ENCODE data around the gene TAF6.

Gene TAF6

DNA sequence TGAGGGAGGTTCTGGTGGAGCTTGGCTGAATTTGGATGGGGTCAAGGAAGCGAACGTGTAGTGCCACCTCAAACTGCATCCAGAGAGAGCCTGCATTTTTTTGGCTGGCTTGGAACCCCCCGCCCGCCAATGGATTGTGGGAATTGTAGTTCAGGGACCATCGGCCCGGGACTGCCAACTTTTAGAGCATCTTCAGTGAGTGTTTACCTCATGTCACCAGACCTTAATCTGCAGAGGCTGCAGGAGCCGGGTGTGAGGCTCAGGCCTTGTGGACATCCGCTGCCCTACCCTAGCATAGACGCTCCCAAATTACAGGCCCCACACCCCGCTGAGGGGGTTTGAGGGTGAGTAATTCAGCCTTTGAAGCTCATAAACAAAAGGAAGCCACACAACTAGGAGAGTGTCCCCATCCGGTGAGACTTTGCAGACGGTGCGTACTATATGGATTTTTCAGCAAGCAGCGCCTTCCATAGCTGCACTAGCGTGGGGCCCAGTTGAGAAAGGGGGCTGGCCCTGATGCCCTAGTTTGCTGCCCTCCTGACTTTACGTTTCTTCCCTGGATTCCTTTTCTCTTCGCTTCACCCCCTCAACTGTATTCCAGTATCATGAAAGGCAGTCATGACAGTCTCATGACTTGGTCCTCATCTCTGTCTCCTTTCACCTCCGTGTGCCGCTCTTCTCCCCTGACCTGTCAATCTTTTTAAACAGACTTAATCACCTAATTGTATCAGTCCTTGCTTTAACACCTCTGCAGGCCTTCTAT lies 993 bp upstream of the TAF6 start:
- TF ChIP-seq, protein P1, sequence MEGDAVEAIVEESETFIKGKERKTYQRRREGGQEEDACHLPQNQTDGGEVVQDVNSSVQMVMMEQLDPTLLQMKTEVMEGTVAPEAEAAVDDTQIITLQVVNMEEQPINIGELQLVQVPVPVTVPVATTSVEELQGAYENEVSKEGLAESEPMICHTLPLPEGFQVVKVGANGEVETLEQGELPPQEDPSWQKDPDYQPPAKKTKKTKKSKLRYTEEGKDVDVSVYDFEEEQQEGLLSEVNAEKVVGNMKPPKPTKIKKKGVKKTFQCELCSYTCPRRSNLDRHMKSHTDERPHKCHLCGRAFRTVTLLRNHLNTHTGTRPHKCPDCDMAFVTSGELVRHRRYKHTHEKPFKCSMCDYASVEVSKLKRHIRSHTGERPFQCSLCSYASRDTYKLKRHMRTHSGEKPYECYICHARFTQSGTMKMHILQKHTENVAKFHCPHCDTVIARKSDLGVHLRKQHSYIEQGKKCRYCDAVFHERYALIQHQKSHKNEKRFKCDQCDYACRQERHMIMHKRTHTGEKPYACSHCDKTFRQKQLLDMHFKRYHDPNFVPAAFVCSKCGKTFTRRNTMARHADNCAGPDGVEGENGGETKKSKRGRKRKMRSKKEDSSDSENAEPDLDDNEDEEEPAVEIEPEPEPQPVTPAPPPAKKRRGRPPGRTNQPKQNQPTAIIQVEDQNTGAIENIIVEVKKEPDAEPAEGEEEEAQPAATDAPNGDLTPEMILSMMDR (IDR thresholded peaks at IDR 0.05; ENCODE audit: unreplicated experiment in 3 of 3): no peak
- H3K4me1 Mint-ChIP-seq: peaks cover 20% of the 10 kb centered on the region
- H3K27ac Mint-ChIP-seq: peak overlapping the region; percentile 99 to 100 (median 100)
- peak overlapping the region; percentile 93 to 99 (median 96) for H3K4me3 Mint-ChIP-seq
- H3K9me3 Mint-ChIP-seq: no peaks in the 10 kb centered on the region
- peaks cover 18% of the 10 kb centered on the region for H3K36me3 Mint-ChIP-seq (ENCODE audit: low read depth)
- H3K27me3 Mint-ChIP-seq (ENCODE audit: low read depth): no peaks in the 10 kb centered on the region

DNA sequence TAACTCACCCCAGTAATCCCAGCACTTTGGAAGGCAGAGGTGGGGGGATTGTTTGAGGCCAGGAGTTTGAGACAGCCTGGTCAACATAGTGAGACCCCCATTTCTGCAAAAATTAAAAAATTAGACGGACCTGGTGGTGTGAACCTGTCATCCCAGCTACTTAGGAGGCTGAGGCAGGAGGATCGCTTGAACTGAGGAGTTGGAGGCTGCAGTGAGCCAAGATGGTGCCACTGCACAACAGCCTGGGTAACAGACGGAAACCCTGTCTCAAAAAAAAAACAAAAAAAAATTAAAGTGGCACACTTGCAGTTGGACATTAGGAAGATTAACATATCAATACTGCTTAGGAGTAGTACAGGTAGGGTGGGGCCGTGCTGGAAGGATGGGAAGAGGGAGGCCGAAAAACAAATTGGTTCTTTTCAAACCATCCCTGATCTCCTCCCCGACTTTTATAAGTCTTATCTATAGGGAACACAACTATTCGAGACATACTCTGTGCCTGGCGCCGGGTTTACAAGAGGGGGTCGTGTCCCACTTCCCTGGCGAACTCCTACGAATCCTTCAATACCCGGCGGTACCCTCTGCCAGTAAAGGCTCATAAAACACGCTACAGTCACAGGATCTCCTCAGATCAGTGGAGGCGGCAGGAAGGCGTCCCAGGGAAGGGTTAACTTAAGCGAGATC lies 628 bp downstream of the TAF6 start:
- Mint-ChIP-seq H3K4me1 (peaks cover 20% of the 10 kb centered on the region), H3K27me3 (ENCODE audit: low read depth) (no peaks in the 10 kb centered on the region), H3K4me3 (peak overlapping the region; percentile 93 to 99 (median 96)), H3K27ac (peak overlapping the region; percentile 99 to 100 (median 100)), H3K9me3 (no peaks in the 10 kb centered on the region), H3K36me3 (ENCODE audit: low read depth) (peaks cover 13% of the 10 kb centered on the region)
- TF ChIP-seq, protein P1 (IDR thresholded peaks at IDR 0.05; ENCODE audit: unreplicated experiment in 3 of 3): no peak

DNA sequence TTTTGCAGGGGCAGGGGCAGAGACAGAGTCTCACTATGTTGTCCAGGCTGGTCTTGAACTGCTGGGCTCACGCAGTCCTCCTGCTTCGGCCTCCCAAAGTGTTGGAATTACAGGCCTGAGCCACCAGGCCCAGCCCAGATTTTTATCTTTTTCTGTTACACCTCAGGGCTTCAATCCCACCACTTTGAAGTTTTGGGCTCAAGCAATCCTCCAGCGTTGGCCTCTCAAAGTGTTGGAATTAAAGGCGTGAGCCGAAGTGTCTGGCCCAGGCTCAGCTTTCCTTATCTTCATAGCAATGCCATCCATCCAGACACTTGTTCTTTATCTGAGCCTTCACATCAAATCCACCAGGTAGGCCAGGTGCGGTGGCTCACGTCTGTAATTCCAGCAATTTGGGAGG lies 4.1 kb downstream of the TAF6 start:
- no peak overlapping the region for H3K27ac Mint-ChIP-seq
- no peaks in the 10 kb centered on the region for H3K9me3 Mint-ChIP-seq
- TF ChIP-seq, protein P1 (IDR thresholded peaks at IDR 0.05; ENCODE audit: unreplicated experiment in 3 of 3): no peak
- peaks cover 12% of the 10 kb centered on the region for H3K4me1 Mint-ChIP-seq
- H3K27me3 Mint-ChIP-seq (ENCODE audit: low read depth): no peaks in the 10 kb centered on the region
- H3K36me3 Mint-ChIP-seq (ENCODE audit: low read depth): peaks cover 35% of the 10 kb centered on the region
- H3K4me3 Mint-ChIP-seq: no peak overlapping the region

DNA sequence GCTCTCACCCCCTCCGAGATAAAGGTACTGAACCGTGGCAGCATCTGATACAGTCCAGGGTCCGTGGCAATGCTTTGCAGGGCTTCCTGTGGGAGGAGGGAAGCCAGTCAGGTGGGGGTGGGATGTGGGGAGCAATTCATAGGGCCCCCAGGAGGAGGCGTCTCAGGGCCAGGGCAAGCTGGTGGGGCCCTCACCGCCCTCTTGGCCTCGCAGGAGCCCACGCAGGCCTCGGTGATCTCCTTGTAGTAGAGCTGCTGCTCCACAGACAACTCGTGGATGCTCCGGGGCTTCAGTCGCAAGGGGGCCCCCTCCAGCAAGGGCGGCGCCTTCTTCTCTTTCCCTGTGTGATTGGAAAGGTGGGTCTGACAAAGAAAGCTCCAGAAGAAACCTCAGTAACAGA lies 7.2 kb downstream of the TAF6 start:
- TF ChIP-seq, protein P1 (IDR thresholded peaks at IDR 0.05; ENCODE audit: unreplicated experiment in 3 of 3): no peak
- Mint-ChIP-seq H3K27ac (no peak overlapping the region), H3K36me3 (ENCODE audit: low read depth) (peaks cover 54% of the 10 kb centered on the region), H3K4me1 (no peaks in the 10 kb centered on the region), H3K9me3 (no peaks in the 10 kb centered on the region), H3K4me3 (no peak overlapping the region), H3K27me3 (ENCODE audit: low read depth) (no peaks in the 10 kb centered on the region)

DNA sequence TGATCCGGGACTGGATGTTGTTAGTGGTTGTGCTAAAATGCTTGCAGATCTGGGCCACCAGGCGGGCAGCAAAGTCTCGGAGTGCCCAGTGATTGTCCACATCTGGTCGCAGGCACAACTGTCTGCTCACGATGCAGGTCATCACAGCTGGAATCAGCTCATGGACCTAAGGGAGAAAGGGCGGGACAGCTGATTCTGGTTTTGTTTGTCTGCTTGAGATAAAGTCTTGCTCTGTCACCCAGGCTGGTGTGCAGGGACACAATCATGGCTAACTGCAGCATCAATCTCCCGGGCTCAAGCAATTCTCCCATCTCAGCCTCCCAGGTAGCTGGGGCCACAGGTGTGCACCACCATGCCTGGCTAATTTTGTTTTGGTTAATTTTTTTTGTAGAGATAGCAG lies 8.0 kb downstream of the TAF6 start:
- TF ChIP-seq, protein P1 (IDR thresholded peaks at IDR 0.05; ENCODE audit: unreplicated experiment in 3 of 3): no peak
- Mint-ChIP-seq H3K36me3 (ENCODE audit: low read depth) (peaks cover 53% of the 10 kb centered on the region), H3K27me3 (ENCODE audit: low read depth) (no peaks in the 10 kb centered on the region), H3K4me1 (no peaks in the 10 kb centered on the region), H3K4me3 (no peak overlapping the region), H3K27ac (no peak overlapping the region), H3K9me3 (no peaks in the 10 kb centered on the region)
